HepG2 (cell line): ENCODE results near the gene GCM1. TPM values are rescaled to one million over a fixed set of nuclear protein-coding genes. Genes with fewer than 3 reads are reported as not detected.

Source experiments
- CHD2 ChIP-seq: IDR thresholded peaks from 2 replicates; pipeline ENCODE4 v1.6.1; 2011; ENCODE audit warnings: low read depth, low read length, improper control_type of control experiment
- FOXK2 ChIP-seq: fragments of 450-650 bp; IDR thresholded peaks from 2 replicates; pipeline ENCODE4 v1.6.1; 2016
- HHEX ChIP-seq: IDR thresholded peaks from 2 replicates; pipeline ENCODE4 v1.6.1; 2016; ENCODE audit warnings: control low read depth
- IRF1 ChIP-seq: sonication (generic); formaldehyde crosslinking; IDR thresholded peaks from 2 replicates; pipeline ENCODE4 v1.4.0; 2020; ENCODE audit warnings: low read depth, mild to moderate bottlenecking, missing genetic modification reagents
- NCOA5 ChIP-seq: sonication (generic); formaldehyde crosslinking; IDR thresholded peaks from 2 replicates; pipeline ENCODE4 v1.4.0; 2020; ENCODE audit warnings: missing genetic modification reagents
- PCBP1 ChIP-seq: fragments of 200-400 bp; formaldehyde crosslinking; IDR thresholded peaks from 2 replicates; pipeline ENCODE4 v1.6.1; 2017; ENCODE audit warnings: mild to moderate bottlenecking, low read depth, low read length, borderline replicate concordance
- RXRB ChIP-seq: IDR thresholded peaks from 2 replicates; pipeline ENCODE4 v1.6.1; 2016; ENCODE audit warnings: borderline replicate concordance, missing genetic modification reagents, missing compliant biosample characterization
- SALL2 ChIP-seq: sonication (generic); formaldehyde crosslinking; IDR thresholded peaks from 2 replicates; pipeline ENCODE4 v1.8.1; 2023; ENCODE audit warnings: mild to moderate bottlenecking, missing genetic modification reagents, inconsistent platforms
- SNAPC2 ChIP-seq: sonication (generic); formaldehyde crosslinking; IDR thresholded peaks from 2 replicates; pipeline ENCODE4 v1.8.1; 2022; ENCODE audit warnings: mild to moderate bottlenecking, missing genetic modification reagents
- TSC22D2 ChIP-seq: sonication (generic); formaldehyde crosslinking; IDR thresholded peaks from 2 replicates; pipeline ENCODE4 v1.5.1; 2020; ENCODE audit warnings: missing genetic modification reagents, mild to moderate bottlenecking, borderline replicate concordance
- ZBTB4 ChIP-seq: sonication (generic); formaldehyde crosslinking; IDR thresholded peaks from 2 replicates; pipeline ENCODE4 v1.4.0; 2020; ENCODE audit warnings: missing genetic modification reagents, mild to moderate bottlenecking, borderline replicate concordance
- ZMYM2 ChIP-seq: sonication (generic); formaldehyde crosslinking; IDR thresholded peaks from 2 replicates; pipeline ENCODE4 v1.8.0; 2022; ENCODE audit warnings: mild to moderate bottlenecking, missing genetic modification reagents
- ZNF33A ChIP-seq: sonication (generic); formaldehyde crosslinking; IDR thresholded peaks from 2 replicates; pipeline ENCODE4 v1.5.1; 2020; ENCODE audit warnings: missing genetic modification reagents, mild to moderate bottlenecking, moderate library complexity, borderline replicate concordance
- ZSCAN31 ChIP-seq: sonication (generic); formaldehyde crosslinking; IDR thresholded peaks from 2 replicates; pipeline ENCODE4 v1.5.0; 2020; ENCODE audit warnings: low read depth, mild to moderate bottlenecking, missing genetic modification reagents
- polyA plus RNA-seq, 8 experiments: library from polyadenylated mRNA; depleted of rRNA in 3 of 8; stranded (reverse) in 7 of 8; unstranded in 1 of 8; fragments of >200 nt; fragmentation: Illumina TruSeq in 4 of 8; extraction: Trizol in 4 of 8; gene quantifications; 2 replicates each; pipeline versions ENCODE4 v1.2.1 to v1.2.3, GENCODE V29; 2011 to 2016; ENCODE audit warnings: low read depth in 4 of 8, missing spikeins in 1 of 8, mixed read lengths in 1 of 8; ENCODE audit not compliant: insufficient read depth in 1 of 8
- total RNA-seq, 5 experiments: library from RNA; depleted of rRNA; stranded (reverse); fragments of >200 nt; fragmentation: Illumina TruSeq; extraction: Trizol; gene quantifications; 2 replicates each; pipeline ENCODE4 v1.2.3, GENCODE V29; 2016; ENCODE audit warnings: low read depth in 1 of 5
- TF ChIP-seq, protein P1 (sequence below): sonication (generic); formaldehyde crosslinking; IDR thresholded peaks from 2 replicates; pipeline ENCODE4 v1.4.0; 2020; ENCODE audit warnings: missing genetic modification reagents, borderline replicate concordance
- TF ChIP-seq, protein P2 (sequence below), 2 experiments: sonication (generic) in 1 of 2; formaldehyde crosslinking in 1 of 2; IDR thresholded peaks; 2 replicates each; pipeline versions ENCODE4 v1.4.0 to v1.6.1; 2018 to 2020; ENCODE audit warnings: missing genetic modification reagents in 2 of 2, borderline replicate concordance in 1 of 2, low read depth in 1 of 2, mild to moderate bottlenecking in 1 of 2, missing biosample characterization in 1 of 2
- TF ChIP-seq, protein P3 (sequence below): sonication (generic); formaldehyde crosslinking; IDR thresholded peaks from 2 replicates; pipeline ENCODE4 v1.4.0; 2020; ENCODE audit warnings: missing genetic modification reagents
- TF ChIP-seq, protein P4 (sequence below): sonication (generic); formaldehyde crosslinking; IDR thresholded peaks from 2 replicates; pipeline ENCODE4 v1.5.1; 2020; ENCODE audit warnings: missing genetic modification reagents, mild to moderate bottlenecking, borderline replicate concordance

Gene GCM1
- total and polyA plus RNA-seq, 2 of the 13 experiments (the other 11 are each of a cell fraction or from before 2014, with no cell fraction given): 0.04 to 0.13 TPM

DNA sequence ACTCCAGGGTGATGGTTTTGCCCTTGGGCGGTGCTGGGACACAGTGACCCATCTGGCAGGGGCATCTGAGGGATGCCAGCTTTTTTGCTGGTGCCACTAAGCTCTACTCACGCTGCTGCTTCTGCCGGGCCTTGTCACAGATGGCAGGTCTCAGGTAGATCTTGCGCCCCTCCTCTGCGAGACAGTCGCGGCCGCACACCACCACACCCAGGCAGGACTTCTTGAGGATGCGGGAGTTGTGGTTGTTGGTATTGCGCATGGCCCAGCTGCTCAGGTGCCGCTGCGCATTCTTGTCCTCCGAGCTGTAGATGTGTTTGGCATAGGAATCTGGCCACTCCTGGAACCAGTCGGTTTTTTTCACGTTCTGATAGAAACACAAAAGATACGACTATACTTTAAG lies 14.7 kb downstream of the GCM1 start (continued):
- TF ChIP-seq IRF1 (no peak), CHD2 (no peak), ZMYM2 (CRISPR knock-in tag) (no peak), ZNF33A (no peak), NCOA5 (CRISPR knock-in tag) (no peak), TSC22D2 (CRISPR knock-in tag) (no peak), HHEX (CRISPR knock-in tag) (no peak), ZSCAN31 (CRISPR knock-in tag) (no peak), SALL2 (CRISPR knock-in tag) (no peak; the same call in 1 of the 2 replicates), FOXK2 (no peak), SNAPC2 (CRISPR knock-in tag) (no peak), PCBP1 (no peak), ZBTB4 (peak; percentile 83; the same call in 1 of the 2 replicates), RXRB (CRISPR knock-in tag) (no peak)
- TF ChIP-seq, protein P1, sequence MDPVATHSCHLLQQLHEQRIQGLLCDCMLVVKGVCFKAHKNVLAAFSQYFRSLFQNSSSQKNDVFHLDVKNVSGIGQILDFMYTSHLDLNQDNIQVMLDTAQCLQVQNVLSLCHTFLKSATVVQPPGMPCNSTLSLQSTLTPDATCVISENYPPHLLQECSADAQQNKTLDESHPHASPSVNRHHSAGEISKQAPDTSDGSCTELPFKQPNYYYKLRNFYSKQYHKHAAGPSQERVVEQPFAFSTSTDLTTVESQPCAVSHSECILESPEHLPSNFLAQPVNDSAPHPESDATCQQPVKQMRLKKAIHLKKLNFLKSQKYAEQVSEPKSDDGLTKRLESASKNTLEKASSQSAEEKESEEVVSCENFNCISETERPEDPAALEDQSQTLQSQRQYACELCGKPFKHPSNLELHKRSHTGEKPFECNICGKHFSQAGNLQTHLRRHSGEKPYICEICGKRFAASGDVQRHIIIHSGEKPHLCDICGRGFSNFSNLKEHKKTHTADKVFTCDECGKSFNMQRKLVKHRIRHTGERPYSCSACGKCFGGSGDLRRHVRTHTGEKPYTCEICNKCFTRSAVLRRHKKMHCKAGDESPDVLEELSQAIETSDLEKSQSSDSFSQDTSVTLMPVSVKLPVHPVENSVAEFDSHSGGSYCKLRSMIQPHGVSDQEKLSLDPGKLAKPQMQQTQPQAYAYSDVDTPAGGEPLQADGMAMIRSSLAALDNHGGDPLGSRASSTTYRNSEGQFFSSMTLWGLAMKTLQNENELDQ (CRISPR knock-in tag): no peak
- TF ChIP-seq, protein P2, sequence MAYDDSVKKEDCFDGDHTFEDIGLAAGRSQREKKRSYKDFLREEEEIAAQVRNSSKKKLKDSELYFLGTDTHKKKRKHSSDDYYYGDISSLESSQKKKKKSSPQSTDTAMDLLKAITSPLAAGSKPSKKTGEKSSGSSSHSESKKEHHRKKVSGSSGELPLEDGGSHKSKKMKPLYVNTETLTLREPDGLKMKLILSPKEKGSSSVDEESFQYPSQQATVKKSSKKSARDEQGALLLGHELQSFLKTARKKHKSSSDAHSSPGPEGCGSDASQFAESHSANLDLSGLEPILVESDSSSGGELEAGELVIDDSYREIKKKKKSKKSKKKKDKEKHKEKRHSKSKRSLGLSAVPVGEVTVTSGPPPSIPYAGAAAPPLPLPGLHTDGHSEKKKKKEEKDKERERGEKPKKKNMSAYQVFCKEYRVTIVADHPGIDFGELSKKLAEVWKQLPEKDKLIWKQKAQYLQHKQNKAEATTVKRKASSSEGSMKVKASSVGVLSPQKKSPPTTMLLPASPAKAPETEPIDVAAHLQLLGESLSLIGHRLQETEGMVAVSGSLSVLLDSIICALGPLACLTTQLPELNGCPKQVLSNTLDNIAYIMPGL (CRISPR knock-in tag; IDR thresholded peaks at IDR 0.05; ENCODE audit: borderline replicate concordance in 1 of 2, low read depth in 1 of 2): no peak
- TF ChIP-seq, protein P3, sequence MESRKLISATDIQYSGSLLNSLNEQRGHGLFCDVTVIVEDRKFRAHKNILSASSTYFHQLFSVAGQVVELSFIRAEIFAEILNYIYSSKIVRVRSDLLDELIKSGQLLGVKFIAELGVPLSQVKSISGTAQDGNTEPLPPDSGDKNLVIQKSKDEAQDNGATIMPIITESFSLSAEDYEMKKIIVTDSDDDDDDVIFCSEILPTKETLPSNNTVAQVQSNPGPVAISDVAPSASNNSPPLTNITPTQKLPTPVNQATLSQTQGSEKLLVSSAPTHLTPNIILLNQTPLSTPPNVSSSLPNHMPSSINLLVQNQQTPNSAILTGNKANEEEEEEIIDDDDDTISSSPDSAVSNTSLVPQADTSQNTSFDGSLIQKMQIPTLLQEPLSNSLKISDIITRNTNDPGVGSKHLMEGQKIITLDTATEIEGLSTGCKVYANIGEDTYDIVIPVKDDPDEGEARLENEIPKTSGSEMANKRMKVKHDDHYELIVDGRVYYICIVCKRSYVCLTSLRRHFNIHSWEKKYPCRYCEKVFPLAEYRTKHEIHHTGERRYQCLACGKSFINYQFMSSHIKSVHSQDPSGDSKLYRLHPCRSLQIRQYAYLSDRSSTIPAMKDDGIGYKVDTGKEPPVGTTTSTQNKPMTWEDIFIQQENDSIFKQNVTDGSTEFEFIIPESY (CRISPR knock-in tag): peak; percentile 82; the same call in 1 of the 2 replicates
- TF ChIP-seq, protein P4, sequence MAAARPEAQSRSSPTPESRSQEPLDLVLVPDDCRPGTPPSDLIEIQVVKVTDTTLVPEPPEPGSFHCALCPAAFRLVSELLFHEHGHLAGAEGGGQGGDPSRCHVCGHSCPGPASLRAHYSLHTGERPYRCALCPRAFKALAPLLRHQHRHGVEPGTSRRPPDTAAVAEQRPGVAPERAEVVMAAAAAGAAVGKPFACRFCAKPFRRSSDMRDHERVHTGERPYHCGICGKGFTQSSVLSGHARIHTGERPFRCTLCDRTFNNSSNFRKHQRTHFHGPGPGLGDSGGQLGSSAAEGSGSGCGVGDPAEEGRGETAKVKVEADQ: no peak
